Tibial nerve (tissue), 4 donors: Measurements from ENCODE around the gene DAPK1.

Experiments
- CTCF ChIP-seq, 5 experiments: fragments of 200-600 bp in 3 of 5; fragments of 450-650 bp in 2 of 5; sonication (generic) in 3 of 5; IDR thresholded peaks; one replicate each; pipeline ENCODE4 v1.5.1; 2016 to 2019; ENCODE audit warnings: antibody characterized with exemption in 5 of 5, mild to moderate bottlenecking in 3 of 5, moderate library complexity in 2 of 5
- EP300 ChIP-seq, 2 donors: sonication (generic); formaldehyde crosslinking; IDR thresholded peaks; one replicate each; pipeline ENCODE4 v1.6.1; 2017; ENCODE audit warnings: antibody characterized with exemption in 2 of 2, mild to moderate bottlenecking in 1 of 2
- POLR2A ChIP-seq, 2 donors: fragments of 450-650 bp; IDR thresholded peaks; one replicate each; pipeline ENCODE4 v1.6.1; 2017; ENCODE audit warnings: antibody characterized with exemption in 2 of 2, mild to moderate bottlenecking in 2 of 2, moderate library complexity in 2 of 2

GRCh38 chr9:87662808-87663528, 165.3 kb downstream of the DAPK1 start:
- TF ChIP-seq CTCF (IDR thresholded peaks at IDR 0.05) (peak; percentile 39 to 81 (median 49)), POLR2A (IDR thresholded peaks at IDR 0.05) (no peak), EP300 (IDR thresholded peaks at IDR 0.05) (no peak)
